Measurements from ENCODE around the gene VDR.

Gene VDR

GRCh38 chr12:47822401-47822800, 82.4 kb downstream of the VDR start:
- ChIA-PET CTCF (interaction anchor here (1.0 kb wide), 1 partner anchor 80 kb away, joined by 3 read pairs; no protein-coding TSS in a partner anchor), POLR2A (ENCODE audit: low non-redundant PET) (no interaction called here)
- no peak for DNase-seq (ENCODE audit: low spot score)
- no peak for TF ChIP-seq CTCF (conservative IDR thresholded peaks at IDR 0.05; ENCODE audit: low read depth)
- peak overlapping the region; percentile 99; the same call in 1 of the 2 replicates for H3K27ac ChIP-seq

GRCh38 chr12:47821346-47821706, 83.5 kb downstream of the VDR start:
- POLR2A ChIA-PET (ENCODE audit: low non-redundant PET), result interaction anchor here (1.4 kb wide), 1 partner anchor 8 kb away, joined by 5 read pairs; no protein-coding TSS in a partner anchor
- TF ChIP-seq CTCF (conservative IDR thresholded peaks at IDR 0.05; ENCODE audit: low read depth), result no peak
- CTCF ChIA-PET, result interaction anchor here (1.1 to 1.4 kb wide), 2 partner anchors 13 to 63 kb away, joined by 3 read pairs; partner anchors contain the start of gene RAPGEF3
- H3K27ac ChIP-seq, result peak overlapping the region; percentile 99
- DNase-seq (ENCODE audit: low spot score), result no peak

GRCh38 chr12:47820631-47821345, 84.0 kb downstream of the VDR start:
- peak overlapping the region; percentile 99 for H3K27ac ChIP-seq
- peak; percentile 98 for DNase-seq (ENCODE audit: low spot score)
- ChIA-PET CTCF (interaction anchor here (0.6 to 1.5 kb wide), 4 partner anchors 13 to 93 kb away, joined by 3 to 4 read pairs (median 3); partner anchors contain the start of gene RAPGEF3), POLR2A (ENCODE audit: low non-redundant PET) (interaction anchor here (1.4 kb wide), 1 partner anchor 8 kb away, joined by 5 read pairs; no protein-coding TSS in a partner anchor)
- TF ChIP-seq CTCF (conservative IDR thresholded peaks at IDR 0.05; ENCODE audit: low read depth), result no peak

- TF ChIP-seq CTCF (conservative IDR thresholded peaks at IDR 0.05; ENCODE audit: low read depth), result no peak
- peak; percentile 88 for DNase-seq (ENCODE audit: low spot score)
- CTCF ChIA-PET, result interaction anchor here (0.6 to 2.1 kb wide), 4 partner anchors 12 to 93 kb away, joined by 3 to 10 read pairs (median 4); no protein-coding TSS in a partner anchor
- peak within 1 kb of the TSS; percentile 99 for H3K27ac ChIP-seq
- POLR2A ChIA-PET (ENCODE audit: low non-redundant PET), result interaction anchor here (1.4 kb wide), 1 partner anchor 9 kb away, joined by 5 read pairs; no protein-coding TSS in a partner anchor
Observed at GRCh38 chr12:47819896-47820630, 84.7 kb downstream of the VDR start, which contains the start of gene HDAC7. Gene HDAC7 (minus strand): TSS chr12:47819903. CDS start chr12:47819785, 118 bp downstream.

GRCh38 chr12:47819138-47819895, 85.5 kb downstream of the VDR start:
- ChIA-PET CTCF (interaction anchor here (0.7 to 2.1 kb wide), 4 partner anchors 10 to 82 kb away, joined by 3 to 10 read pairs (median 4); no protein-coding TSS in a partner anchor), POLR2A (ENCODE audit: low non-redundant PET) (interaction anchor here (1.8 kb wide), 1 partner anchor 17 kb away, joined by 3 read pairs; no protein-coding TSS in a partner anchor)
- DNase-seq (ENCODE audit: low spot score), result no peak
- H3K27ac ChIP-seq, result peak overlapping the region; percentile 99
- TF ChIP-seq CTCF (conservative IDR thresholded peaks at IDR 0.05; ENCODE audit: low read depth), result no peak; the same call in 1 of the 2 replicates
